Mucosa of descending colon (tissue), 3 donors: Measurements from ENCODE around the gene AKIRIN2. TPM values are rescaled to one million over a fixed set of nuclear protein-coding genes. Genes with fewer than 3 reads are reported as not detected.
"Not testable (repeated sequence)": the region's sequence is repeated elsewhere in the genome, so short reads cannot be mapped to it uniquely, and the experiment has no call there.

Experiments
- ATAC-seq: fragments of 200-7000 bp; cut with Tn5 transposase; one replicate; pipeline ENCODE4 v1.9.1; 2020; ENCODE audit warnings: mild to moderate bottlenecking, moderate library complexity
- DNase-seq, 3 donors: peaks; one replicate each; pipeline ENCODE4 v3.0.0-alpha.2; 2020
- H3K36me3 ChIP-seq: fragments of 200-600 bp; one replicate; pipeline ENCODE4 v1.8.0; 2021; ENCODE audit warnings: low read depth, mild to moderate bottlenecking
- H3K4me1 ChIP-seq: fragments of 200-600 bp; one replicate; pipeline ENCODE4 v1.8.0; 2021; ENCODE audit warnings: low read depth, mild to moderate bottlenecking
- H3K4me3 ChIP-seq: fragments of 200-600 bp; one replicate; pipeline ENCODE4 v1.8.0; 2021; ENCODE audit warnings: mild to moderate bottlenecking
- H3K9me3 ChIP-seq: fragments of 200-600 bp; one replicate; pipeline ENCODE4 v1.8.0; 2021; ENCODE audit warnings: mild to moderate bottlenecking
- intact Hi-C, 2 donors: fragments of 100-400 bp; cut with DNase I in 1 of 2; cut with micrococcal nuclease in 1 of 2; formaldehyde crosslinking; loops; one replicate each; pipeline versions ENCODE4 v1.11.0 to v1.11.1; 2022; cut with DNase I, micrococcal nuclease
- total RNA-seq, 3 donors: library from RNA; stranded (reverse); fragmentation: NEBNext Ultra II Directional in 2 of 3; extraction: Animal tissue kit (Norgen Biotek cat#: 25700) in 2 of 3; gene quantifications; one replicate each; pipeline versions ENCODE4 v1.2.1 to v1.2.4, GENCODE V29; 2021 to 2023
- TF ChIP-seq, protein P1 (sequence below): fragments of 200-600 bp; IDR thresholded peaks from one replicate; pipeline ENCODE4 v1.8.0; 2022; ENCODE audit warnings: antibody characterized with exemption, mild to moderate bottlenecking
- donor health status: DM: no; HTN: no; CAD: no; lungs with moderate emphysema.
- donor health status: DM: no; HTN: no; CAD: no.
- donor health status: DM: no; HTN: yes; CAD: no.

Gene AKIRIN2
- total RNA-seq, 3 donors from 2014 or later = 32.3 to 41.0 (median 33.2) TPM

DNA sequence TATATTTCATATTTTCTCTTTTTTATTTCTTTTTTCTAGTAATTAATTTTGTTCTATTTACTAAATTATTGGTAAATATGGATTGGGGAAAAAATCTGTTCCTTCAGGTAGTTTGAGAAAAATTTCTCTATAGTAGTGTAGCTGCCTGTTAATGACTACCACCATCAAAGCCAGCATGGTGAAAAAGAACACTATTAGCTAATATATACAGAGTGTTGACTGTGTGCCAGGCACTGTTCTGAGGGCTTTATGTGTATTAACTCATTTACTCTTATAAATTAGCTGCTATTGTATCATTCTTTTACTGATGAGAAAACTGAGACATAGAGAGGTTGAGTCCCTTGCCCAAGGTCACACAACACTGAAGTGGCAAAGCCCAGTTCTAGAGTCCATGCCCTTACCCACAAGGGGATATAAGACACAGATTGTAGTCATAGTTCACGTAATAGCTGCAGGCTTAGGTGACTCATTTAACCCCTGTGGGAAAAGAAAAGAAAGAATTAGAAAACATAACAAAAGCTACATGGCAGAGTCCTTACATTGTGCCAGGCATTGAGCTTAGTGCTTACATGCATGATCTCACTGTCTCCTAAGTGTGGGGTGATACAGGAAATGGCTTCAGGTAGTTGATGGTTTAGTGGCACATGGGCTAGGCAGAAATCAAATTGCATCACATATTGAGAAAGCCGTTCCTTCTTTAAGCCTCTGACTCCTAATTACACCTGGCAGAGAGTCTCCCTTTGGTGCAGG, 12.2 kb upstream of the AKIRIN2 start:
- peak; percentile 81 for ATAC-seq
- Histone ChIP-seq H3K9me3 (no peaks in the 10 kb centered on the region), H3K4me1 (peaks cover 3% of the 10 kb centered on the region), H3K4me3 (no peak overlapping the region), H3K36me3 (no peaks in the 10 kb centered on the region)
- TF ChIP-seq, protein P1, sequence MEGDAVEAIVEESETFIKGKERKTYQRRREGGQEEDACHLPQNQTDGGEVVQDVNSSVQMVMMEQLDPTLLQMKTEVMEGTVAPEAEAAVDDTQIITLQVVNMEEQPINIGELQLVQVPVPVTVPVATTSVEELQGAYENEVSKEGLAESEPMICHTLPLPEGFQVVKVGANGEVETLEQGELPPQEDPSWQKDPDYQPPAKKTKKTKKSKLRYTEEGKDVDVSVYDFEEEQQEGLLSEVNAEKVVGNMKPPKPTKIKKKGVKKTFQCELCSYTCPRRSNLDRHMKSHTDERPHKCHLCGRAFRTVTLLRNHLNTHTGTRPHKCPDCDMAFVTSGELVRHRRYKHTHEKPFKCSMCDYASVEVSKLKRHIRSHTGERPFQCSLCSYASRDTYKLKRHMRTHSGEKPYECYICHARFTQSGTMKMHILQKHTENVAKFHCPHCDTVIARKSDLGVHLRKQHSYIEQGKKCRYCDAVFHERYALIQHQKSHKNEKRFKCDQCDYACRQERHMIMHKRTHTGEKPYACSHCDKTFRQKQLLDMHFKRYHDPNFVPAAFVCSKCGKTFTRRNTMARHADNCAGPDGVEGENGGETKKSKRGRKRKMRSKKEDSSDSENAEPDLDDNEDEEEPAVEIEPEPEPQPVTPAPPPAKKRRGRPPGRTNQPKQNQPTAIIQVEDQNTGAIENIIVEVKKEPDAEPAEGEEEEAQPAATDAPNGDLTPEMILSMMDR = no peak
- no peak for DNase-seq
- intact Hi-C loops = no loop called here

DNA sequence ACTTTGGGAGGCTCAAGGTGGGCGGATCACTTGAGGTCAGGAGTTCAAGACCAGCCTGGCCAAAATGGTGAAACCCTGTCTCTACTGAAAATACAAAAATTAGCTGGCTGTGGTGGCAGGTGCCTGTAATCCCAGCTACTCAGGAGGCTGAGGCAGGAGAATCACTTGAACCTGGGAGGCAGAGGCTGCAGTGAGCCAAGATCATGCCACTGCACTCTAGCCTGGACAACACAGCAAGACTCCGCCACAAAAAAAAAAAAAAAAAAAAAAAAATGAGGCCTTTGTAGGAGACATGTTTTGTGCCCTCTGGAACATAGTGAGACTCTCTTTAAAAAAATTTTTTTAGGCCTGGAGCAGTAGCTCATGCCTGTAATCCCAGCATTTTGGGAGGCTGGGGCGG, 10.7 kb upstream of the AKIRIN2 start:
- H3K36me3 ChIP-seq, H3K9me3 ChIP-seq, DNase-seq, intact Hi-C loops, H3K4me1 ChIP-seq, H3K4me3 ChIP-seq, ATAC-seq: not testable (repeated sequence)

DNA sequence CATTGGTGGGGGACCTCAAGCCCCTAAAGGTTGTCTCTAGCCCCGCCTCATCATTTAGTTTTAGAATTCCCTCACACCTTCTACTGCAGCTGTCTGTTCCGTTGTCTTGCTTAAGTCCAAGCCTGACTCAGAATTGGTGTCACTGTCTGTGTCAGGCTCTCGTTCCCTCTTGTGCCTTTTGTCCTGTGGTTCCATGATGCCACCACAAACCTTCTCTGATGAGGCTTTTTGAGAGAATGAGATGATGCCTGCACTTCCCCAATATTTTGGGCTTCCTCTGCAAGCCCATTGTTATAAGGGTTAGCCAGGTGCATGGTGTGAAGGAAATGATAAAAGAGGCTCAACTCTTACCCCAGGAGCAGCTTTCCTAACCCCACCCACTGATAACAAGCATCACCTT, 8.1 kb upstream of the AKIRIN2 start:
- Histone ChIP-seq H3K9me3 (no peaks in the 10 kb centered on the region), H3K4me3 (no peak overlapping the region), H3K36me3 (no peaks in the 10 kb centered on the region), H3K4me1 (peaks cover 3% of the 10 kb centered on the region)
- TF ChIP-seq, protein P1 = no peak
- ATAC-seq (no peak), DNase-seq (no peak)
- intact Hi-C loops = no loop called here

DNA sequence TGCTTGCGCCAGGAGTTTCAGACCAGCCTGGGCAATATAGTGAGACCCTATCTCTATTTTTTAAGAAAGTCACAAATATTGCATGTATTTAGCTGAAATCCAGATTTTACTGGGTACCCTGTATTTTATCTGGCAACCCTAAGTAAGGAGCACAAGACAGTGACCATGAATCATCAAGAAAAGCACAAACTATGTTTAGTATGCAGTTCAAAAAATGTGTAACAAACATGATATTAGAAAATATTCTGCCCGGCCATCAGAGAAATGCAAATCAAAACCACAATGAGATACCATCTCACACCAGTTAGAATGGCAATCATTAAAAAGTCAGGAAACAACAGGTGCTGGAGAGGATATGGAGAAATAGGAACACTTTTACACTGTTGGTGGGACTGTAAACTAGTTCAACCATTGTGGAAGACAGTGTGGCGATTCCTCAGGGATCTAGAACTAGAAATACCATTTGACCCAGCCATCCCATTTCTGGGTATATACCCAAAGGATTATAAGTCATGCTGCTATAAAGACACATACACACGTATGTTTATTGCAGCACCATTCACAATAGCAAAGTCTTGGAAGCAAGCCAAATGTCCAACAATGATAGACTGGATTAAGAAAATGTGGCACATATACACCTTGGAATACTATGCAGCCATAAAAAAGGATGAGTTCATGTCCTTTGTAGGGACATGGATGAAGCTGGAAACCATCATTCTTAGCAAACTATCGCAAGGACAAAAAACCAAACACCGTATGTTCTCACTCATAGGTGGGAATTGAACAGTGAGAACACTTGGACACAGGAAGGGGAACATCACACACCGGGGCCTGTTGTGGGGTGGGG, 6.8 kb upstream of the AKIRIN2 start:
- H3K4me3 ChIP-seq, H3K36me3 ChIP-seq, H3K9me3 ChIP-seq, DNase-seq, H3K4me1 ChIP-seq, intact Hi-C loops, ATAC-seq: not testable (repeated sequence)

DNA sequence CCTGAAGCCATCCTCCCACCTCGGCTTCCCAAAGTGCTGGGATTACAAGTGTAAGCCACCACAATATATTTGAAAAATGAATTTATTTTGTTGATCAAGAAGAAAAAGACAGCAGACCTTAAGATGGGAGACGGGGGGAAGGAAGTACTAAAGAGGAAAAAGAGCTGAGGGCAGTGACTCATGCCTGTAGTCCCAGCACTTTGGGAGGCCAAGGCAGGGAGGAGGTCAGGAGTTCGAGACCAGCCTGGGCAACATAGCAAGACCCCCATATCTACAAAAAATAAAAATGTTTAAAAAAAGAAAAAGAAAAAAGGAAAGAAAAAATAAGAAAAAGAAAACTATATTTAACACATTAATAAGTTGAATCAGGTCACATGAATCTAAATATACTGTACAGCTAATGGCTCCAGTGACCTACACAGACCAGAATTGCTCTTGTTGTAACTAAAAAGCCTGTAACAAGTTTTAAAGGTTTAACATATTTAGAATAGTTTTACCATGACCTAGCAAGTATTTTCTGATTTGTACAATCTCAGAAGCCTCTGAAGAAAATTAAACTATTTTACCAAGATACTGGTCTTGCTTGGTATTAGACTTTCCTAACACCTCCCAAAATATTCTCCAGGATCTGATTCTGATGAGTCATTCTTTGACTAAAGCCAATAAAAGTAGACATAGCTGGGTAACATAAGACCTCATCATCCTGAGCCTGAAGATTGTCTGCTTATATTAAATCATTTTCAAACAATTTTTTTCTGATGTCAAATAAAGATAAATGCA, 4.3 kb upstream of the AKIRIN2 start:
- ATAC-seq (no peak), DNase-seq (no peak)
- Histone ChIP-seq H3K36me3 (peaks cover 3% of the 10 kb centered on the region), H3K4me1 (no peaks in the 10 kb centered on the region), H3K4me3 (no peak overlapping the region), H3K9me3 (no peaks in the 10 kb centered on the region)
- TF ChIP-seq, protein P1 = no peak
- intact Hi-C loops = no loop called here

DNA sequence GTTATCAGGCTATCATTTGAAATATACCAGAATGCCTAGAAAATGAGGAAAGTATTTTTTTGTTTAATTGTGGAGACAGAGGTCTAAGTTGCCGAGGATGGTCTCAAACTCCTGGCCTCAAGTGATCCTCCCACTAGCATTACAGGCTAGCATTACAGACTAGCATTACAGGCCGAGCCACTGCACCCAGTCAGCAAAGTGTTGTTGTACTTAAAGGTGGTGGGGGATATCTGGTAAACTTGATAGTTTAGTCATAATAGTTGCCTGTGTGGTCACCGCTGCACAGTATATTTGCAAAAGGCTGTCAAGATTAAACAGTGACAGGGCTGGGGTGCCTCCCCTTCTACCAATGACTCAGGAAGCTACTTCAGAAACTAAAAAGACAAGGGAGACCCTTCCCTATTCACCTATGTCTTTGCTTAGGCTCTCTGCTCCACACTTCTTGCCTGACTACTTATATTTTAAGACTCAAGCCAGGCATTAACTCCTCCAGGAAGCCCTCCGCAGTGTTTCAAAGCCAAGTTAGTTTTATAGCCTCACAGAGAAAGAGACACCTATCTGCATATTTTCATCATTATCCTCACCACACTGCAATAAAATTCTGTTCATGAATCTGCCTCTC, 3.1 kb upstream of the AKIRIN2 start:
- TF ChIP-seq, protein P1 = no peak
- intact Hi-C loops = no loop called here
- ATAC-seq = no peak
- Histone ChIP-seq H3K9me3 (no peaks in the 10 kb centered on the region), H3K4me3 (no peak overlapping the region), H3K36me3 (peaks cover 3% of the 10 kb centered on the region), H3K4me1 (no peaks in the 10 kb centered on the region)
- no peak for DNase-seq

DNA sequence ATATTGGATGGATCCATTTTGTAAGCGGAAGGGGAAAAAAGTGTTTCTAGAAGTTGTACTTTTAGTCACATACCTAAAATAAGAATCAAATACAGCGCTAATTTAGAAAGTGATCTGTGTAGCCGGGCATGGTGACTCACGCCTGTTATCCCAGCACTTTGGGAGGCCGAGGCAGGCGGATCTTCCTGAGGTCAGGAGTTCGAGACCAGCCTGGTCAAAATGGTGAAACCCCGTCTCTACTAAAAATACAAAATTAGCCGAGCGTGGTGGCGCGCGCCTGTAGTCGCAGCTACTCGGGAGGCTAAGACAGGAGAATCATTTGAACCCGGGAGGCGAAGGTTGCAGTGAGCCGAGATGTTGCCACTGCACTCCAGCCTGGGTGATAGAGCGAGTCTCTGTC, 1.0 kb upstream of the AKIRIN2 start:
- DNase-seq = peak in 2 of 3 donors; percentile 37 to 58
- H3K36me3 ChIP-seq, ATAC-seq, H3K4me3 ChIP-seq, H3K9me3 ChIP-seq, intact Hi-C loops: not testable (repeated sequence)
- H3K4me1 ChIP-seq = peaks cover 15% of the 10 kb centered on the region
